Measurements from ENCODE around the gene UMODL1. TPM values are rescaled to one million over a fixed set of nuclear protein-coding genes. Genes with fewer than 3 reads are reported as not detected.
"Not testable (repeated sequence)": the region's sequence is repeated elsewhere in the genome, so short reads cannot be mapped to it uniquely, and the experiment has no call there.

Gene UMODL1
- total and polyA plus RNA-seq, 2 of the 13 experiments (the other 11 are each of a cell fraction or from before 2014, with no cell fraction given) = not detected

DNA sequence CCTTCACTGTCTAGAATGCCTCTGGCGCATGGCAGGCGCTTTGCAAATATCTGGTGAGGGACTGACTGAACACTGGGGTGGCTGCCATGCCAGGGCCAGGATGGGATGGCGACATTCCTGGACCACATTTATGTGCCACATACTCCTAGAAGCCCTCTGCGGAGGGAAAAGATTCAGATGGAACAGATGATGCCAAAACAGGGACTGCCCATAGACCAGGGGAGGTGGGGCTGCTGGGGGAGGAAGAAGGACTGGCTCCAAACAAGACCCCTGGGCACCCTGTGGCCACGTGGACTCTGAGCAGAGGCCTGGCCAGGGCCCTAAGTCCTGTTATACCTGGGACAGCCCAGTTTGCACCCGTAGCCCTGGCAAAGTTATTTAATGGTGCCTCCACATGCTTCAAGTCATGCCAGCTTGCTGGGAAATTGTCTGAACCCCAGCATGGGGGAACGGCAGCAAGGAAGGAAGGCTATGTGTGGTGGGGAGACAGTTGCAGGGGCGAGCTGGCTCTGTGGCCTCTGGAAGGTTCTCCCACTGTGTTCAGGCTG is 44.1 kb downstream of the UMODL1 start:
- Histone ChIP-seq H3K9me3 (ENCODE audit: low read length) (no peaks in the 10 kb centered on the region), H3K79me2 (ENCODE audit: insufficient read depth, low read length) (no peaks in the 10 kb centered on the region), H3K36me3 (replicated peaks in 1 of 2; ENCODE audit: control insufficient read depth in 1 of 2, insufficient read depth in 2 of 2, low read length in 2 of 2) (no peaks in the 10 kb centered on the region), H3K4me1 (ENCODE audit: insufficient read depth, low read length) (peaks cover 39% of the 10 kb centered on the region), H4K20me1 (ENCODE audit: insufficient read depth, low read length) (no peaks in the 10 kb centered on the region), H3K4me3 (replicated peaks in 1 of 3; ENCODE audit: insufficient read depth in 1 of 3, low read depth in 2 of 3, low read length in 3 of 3) (no peak overlapping the region), H3K27me3 (ENCODE audit: control insufficient read depth in 1 of 2, insufficient read depth in 2 of 2, low read length in 2 of 2) (peaks cover 0 to 42% of the 10 kb centered on the region in 2 experiments; a peak in 4 of 5 replicates), H3K9ac (ENCODE audit: insufficient read depth, low read depth, low read length) (no peak overlapping the region), H3K4me2 (ENCODE audit: low read depth, low read length) (no peak overlapping the region), H2AFZ (ENCODE audit: low read length) (no peak overlapping the region), H3K27ac (ENCODE audit: extremely low read length, insufficient read depth, low read length) (no peak overlapping the region)
- in situ Hi-C loops (cut with HindIII; ENCODE audit: extremely low pct_ligation_motif_present, low pct_unique_long_range_greater_than_20kb) (loop anchor here (10.0 to 25.0 kb wide), 2 partner anchors 160 to 503 kb away; partner anchors contain the start of gene C2CD2), intact Hi-C loops (cut with micrococcal nuclease; ENCODE audit: unreplicated experiment) (loop anchor here (10.0 kb wide), 1 partner anchor 500 kb away; no protein-coding TSS in a partner anchor)
- TF ChIP-seq RARG (CRISPR knock-in tag; IDR thresholded peaks at IDR 0.05; ENCODE audit: low read depth) (no peak), FOXK1 (CRISPR knock-in tag; IDR thresholded peaks at IDR 0.05; ENCODE audit: borderline replicate concordance, low read depth) (no peak), PCBP2 (optimal IDR thresholded peaks at IDR 0.05; ENCODE audit: low read depth, low read length, poor library complexity, severe bottlenecking) (no peak)
- BruUV-seq (replicated peaks) = no TSS peak
- 100% methylated on average over 1 of the region's 8 CpGs for WGBS (ENCODE audit: low lambda C conversion rate)
- no peak for FAIRE-seq
- ATAC-seq = no peak
- CTCF ChIA-PET (ENCODE audit: low intra/inter-chr PET ratio, low total read pairs) = no interaction called here
- POLR2A ChIA-PET = no interaction called here
- no peak for DNase-seq (ENCODE audit: low spot score)

DNA sequence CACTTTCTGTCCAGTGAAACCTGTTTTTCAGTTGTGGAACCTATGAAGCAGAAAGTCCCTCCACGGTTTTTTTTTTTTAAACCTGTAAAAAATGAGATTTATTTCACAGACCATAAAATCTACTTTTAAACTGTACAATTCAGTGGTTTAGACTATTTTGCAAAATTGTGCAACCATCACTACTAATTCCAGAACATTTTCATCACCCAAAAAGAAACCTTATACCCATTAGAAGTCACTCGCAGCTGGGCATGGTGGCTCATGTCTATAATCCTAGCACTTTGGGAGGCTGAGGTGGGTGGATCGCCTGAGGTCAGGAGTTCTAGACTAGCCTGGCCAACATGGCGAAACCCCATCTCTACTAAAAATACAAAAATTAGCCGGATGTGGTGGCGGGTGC is 45.4 kb downstream of the UMODL1 start:
- in situ Hi-C loops (cut with HindIII; ENCODE audit: extremely low pct_ligation_motif_present, low pct_unique_long_range_greater_than_20kb) (loop anchor here (10.0 to 25.0 kb wide), 2 partner anchors 162 to 504 kb away; partner anchors contain the start of gene C2CD2), intact Hi-C loops (cut with micrococcal nuclease; ENCODE audit: unreplicated experiment) (loop anchor here (2.0 to 10.0 kb wide), 2 partner anchors 300 to 502 kb away; no protein-coding TSS in a partner anchor)
- BruUV-seq (replicated peaks); H3K79me2 ChIP-seq (ENCODE audit: insufficient read depth, low read length); H3K27ac ChIP-seq (ENCODE audit: extremely low read length, insufficient read depth, low read length); H3K9me3 ChIP-seq (ENCODE audit: low read length); FAIRE-seq; POLR2A ChIA-PET; H3K4me3 ChIP-seq (replicated peaks in 1 of 3; ENCODE audit: insufficient read depth in 1 of 3, low read depth in 2 of 3, low read length in 3 of 3); CTCF ChIA-PET (ENCODE audit: low intra/inter-chr PET ratio, low total read pairs); H2AFZ ChIP-seq (ENCODE audit: low read length); H3K9ac ChIP-seq (ENCODE audit: insufficient read depth, low read depth, low read length); ATAC-seq; H3K36me3 ChIP-seq (replicated peaks in 1 of 2; ENCODE audit: control insufficient read depth in 1 of 2, insufficient read depth in 2 of 2, low read length in 2 of 2); H3K4me2 ChIP-seq (ENCODE audit: low read depth, low read length); DNase-seq (ENCODE audit: low spot score); H4K20me1 ChIP-seq (ENCODE audit: insufficient read depth, low read length): not testable (repeated sequence)
- 51% methylated on average over 5 of the region's 6 CpGs for WGBS (ENCODE audit: low lambda C conversion rate)
- Histone ChIP-seq H3K27me3 (ENCODE audit: control insufficient read depth in 1 of 2, insufficient read depth in 2 of 2, low read length in 2 of 2) (peaks cover 0 to 33% of the 10 kb centered on the region in 2 experiments; a peak in 4 of 5 replicates), H3K4me1 (ENCODE audit: insufficient read depth, low read length) (peaks cover 52% of the 10 kb centered on the region)
